B cell (primary cell): ENCODE data around the gene RARS1.

Experiments
- CTCF ChIP-seq: fragments of 200-600 bp; IDR thresholded peaks from one replicate; pipeline ENCODE4 v1.8.0; 2022; ENCODE audit warnings: antibody characterized with exemption, mild to moderate bottlenecking
- EZH2 ChIP-seq: IDR thresholded peaks from 2 replicates; pipeline ENCODE4 v1.6.1; 2012; ENCODE audit warnings: borderline replicate concordance, low read depth, mild to moderate bottlenecking, moderate library complexity, low read length; ENCODE audit not compliant: insufficient read depth, poor library complexity, severe bottlenecking

- TF ChIP-seq CTCF (no peak), EZH2 (no peak)
Observed at GRCh38 chr5:168438349-168438748, 47.9 kb upstream of the RARS1 start.
